ENCODE data around the gene SSNA1.

SSNA1 gene

DNA sequence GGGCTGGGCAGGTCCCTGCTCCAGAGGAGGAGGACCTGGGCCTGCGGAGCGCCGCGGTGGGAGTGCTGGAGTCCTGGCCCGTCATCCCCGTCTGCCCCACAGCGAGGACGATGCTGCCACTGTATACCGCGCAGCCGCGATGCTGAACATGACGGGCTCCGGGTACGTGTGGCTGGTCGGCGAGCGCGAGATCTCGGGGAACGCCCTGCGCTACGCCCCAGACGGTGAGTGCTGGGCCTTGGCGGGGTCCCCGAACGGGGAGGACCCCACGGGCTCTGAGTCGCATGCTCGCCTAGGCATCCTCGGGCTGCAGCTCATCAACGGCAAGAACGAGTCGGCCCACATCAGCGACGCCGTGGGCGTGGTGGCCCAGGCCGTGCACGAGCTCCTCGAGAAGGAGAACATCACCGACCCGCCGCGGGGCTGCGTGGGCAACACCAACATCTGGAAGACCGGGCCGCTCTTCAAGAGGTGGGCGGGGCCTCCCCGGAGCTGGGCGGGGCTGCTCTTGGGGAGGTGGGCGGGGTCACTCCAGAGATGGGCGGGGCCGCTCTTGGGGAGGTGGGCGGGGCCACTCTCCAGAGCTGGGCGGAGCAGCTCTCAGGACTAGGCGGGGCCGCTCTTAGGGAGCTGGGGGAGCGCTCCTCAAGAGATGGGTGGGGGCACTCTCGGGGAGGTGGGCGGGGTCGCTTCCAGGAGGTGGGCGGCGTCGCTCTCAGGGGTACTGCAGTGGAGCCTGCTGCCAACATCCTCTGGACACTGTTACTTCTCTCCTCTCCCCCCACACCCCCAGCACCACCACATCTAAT is 31.7 kb upstream of the SSNA1 start:
- DNase-seq, result no peak

DNA sequence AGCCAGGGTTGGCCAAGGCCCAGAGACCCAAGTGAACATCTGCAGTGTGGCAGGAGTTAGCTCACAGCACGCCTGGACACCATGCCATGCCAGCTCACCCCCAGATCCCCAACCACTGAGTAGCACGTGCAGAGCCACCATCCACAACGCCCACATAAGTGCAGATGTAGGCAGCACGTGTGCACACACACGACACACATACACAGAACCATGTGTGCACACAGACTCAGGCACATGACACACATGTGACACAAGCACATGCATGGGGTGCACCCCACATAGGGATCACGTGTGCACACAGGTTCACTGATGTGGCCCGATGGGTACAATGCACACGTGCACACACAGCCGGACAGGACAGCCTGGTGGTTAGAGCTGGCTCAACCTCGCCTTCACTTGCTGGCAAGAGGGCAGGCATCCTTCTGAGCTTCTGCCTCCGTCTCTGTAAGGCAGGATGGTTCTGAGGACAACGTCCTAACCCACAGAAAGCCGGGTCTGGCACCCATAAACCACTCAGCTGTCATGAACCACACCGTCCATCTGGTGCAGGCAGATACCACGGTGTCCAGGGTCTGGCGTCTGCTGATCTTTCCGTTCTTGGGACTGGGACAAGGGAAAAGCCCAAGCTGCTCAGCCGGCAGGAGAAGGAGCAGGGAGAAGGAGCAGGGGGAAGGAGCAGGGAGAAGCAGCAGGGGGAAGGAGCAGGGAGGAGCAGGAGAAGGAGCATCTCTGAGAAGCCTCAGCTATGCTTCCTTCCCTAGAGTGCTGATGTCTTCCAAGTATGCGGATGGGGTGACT is 30.7 kb upstream of the SSNA1 start:
- DNase-seq, result no peak

DNA sequence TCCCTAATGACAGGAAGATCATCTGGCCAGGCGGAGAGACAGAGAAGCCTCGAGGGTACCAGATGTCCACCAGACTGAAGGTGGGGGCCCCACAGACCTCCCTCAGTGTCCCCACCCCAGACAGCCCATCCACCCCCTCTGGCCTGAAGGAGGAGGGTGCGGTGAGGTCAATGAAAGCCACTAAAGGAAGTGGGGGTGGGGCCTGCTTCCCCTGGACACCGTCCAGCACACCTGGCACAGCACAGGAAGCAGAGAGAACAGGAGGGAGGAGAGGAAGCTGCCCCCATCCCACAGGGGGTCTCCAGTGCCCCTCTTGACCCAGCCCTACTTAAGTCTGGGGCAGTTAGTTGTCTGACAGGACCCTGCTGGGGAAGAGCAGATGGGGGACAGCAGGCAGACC is 29.9 kb upstream of the SSNA1 start:
- no peak for DNase-seq

DNA sequence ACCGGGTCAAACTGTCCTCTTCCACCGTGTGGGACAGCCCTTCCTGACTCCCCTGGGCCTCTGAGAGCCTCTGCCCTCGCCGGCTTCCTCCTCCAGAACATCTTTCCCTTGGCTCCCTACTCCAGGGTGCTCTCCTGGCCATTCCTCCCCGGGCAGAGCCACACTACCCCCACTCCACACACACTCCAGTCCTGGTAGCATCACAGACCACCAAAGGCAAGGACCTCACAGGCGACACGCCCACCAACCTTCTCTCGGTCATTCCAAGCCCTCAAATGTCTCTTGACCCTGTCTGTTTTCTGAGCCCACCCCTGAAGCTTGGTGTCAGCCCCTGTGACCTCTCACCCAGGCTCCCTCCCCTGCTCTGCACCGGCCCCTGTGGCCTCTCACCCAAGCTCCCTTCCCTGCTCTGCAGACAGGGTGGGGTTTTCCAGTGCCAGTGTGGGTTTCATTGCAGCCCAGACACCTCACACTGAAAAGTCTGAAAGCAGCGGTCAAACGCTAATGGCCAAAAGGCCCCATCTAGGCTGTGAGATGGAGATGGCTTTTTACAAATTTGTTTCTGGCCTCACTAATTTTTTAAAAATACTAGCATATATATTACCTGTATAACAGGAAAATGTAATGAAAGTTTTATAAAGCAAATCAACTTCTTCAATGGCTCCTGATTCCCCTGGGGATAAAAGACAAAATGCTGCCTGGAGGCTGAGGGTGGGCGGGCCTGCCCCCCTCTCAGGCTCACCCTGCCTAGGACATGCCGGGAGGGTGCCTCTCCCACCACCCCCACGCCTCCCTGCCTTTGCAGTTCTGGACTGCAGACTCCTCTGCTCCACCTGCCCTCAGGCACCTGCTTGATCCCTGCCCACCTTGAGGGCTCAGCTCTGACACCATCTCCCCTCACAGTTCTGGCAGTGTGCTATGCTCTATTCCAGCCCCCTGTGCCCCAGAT is 29.1 kb upstream of the SSNA1 start:
- DNase-seq, result no peak

DNA sequence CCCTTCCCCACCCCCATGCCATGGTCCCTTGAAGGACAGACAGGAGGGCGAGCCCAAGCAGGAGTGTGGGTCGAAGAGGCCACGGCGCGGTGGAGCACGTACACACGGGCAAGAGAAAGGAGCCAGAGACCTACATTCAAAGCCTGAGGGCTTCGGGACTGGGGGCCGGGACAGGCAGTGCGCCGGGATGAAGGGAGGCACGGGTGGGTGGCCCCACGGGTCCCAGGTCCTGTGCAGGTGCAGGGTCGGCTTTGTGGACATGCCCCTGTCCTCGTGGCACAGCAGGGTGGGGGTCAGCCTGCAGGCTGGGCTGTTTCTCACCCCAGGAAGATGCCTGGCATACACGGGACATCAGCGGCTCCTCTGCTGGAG is 28.4 kb upstream of the SSNA1 start:
- DNase-seq, result no peak

DNA sequence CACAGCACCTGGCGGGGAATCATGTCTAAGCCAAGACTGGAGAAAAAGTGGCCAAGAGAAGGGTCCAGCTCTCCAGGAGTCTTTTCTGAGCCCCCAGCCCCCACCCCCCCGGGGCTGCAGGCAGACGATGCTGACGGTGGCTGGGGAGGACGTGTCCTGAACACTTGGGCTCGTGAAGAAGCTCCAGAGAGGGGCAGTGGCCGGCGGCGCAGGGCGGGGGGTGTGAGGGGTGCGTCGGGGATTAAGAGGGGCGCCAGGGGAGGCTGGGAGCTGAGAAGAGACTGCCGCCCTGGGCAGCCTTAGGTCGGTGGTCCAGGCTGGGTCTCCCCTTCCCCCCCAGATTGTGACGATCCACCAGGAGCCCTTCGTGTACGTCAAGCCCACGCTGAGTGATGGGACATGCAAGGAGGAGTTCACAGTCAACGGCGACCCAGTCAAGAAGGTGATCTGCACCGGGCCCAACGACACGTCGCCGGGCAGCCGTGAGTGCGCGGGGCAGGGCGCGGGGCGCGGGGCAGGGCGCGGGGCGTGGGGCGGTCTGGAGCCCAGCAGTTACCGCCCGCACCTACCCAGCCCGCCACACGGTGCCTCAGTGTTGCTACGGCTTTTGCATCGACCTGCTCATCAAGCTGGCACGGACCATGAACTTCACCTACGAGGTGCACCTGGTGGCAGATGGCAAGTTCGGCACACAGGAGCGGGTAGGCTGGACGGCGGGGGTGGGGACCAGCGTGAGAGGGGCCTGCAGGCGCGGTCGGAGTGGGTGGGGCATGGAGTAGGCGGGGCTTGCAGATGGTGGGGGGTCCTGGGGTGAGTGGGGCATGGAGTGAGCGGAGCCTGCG is 27.5 kb upstream of the SSNA1 start:
- peak; percentile 74 for DNase-seq

DNA sequence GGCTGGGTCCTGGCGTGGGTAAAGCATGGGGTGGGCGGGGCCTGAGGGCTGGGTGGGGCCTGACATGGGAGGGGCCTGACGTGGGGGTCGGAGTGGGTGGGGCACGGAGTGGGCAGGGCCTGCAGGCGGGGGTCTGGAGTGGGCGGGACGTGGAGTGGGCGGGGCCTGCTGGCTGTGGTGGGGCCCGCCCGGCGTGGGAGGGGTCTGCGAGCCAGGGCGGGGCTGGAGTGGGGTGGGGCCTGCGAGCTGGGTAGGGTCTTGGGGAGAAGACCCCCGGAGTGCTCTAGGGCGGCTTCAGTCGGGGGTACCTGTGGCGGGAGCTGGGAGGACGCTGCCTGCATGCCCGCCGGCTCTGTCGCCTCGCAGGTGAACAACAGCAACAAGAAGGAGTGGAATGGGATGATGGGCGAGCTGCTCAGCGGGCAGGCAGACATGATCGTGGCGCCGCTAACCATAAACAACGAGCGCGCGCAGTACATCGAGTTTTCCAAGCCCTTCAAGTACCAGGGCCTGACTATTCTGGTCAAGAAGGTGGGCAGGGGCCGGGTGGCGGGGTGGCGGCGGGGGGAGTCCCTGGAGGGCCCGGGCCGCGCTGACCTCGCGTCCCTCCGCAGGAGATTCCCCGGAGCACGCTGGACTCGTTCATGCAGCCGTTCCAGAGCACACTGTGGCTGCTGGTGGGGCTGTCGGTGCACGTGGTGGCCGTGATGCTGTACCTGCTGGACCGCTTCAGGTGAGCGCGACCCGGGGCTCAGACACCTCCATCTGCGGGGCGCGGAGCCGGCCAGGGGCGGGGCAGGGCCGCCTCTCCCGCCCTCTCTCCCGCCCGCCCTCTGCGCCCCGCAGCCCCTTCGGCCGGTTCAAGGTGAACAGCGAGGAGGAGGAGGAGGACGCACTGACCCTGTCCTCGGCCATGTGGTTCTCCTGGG is 26.7 kb upstream of the SSNA1 start:
- DNase-seq, result no peak

DNA sequence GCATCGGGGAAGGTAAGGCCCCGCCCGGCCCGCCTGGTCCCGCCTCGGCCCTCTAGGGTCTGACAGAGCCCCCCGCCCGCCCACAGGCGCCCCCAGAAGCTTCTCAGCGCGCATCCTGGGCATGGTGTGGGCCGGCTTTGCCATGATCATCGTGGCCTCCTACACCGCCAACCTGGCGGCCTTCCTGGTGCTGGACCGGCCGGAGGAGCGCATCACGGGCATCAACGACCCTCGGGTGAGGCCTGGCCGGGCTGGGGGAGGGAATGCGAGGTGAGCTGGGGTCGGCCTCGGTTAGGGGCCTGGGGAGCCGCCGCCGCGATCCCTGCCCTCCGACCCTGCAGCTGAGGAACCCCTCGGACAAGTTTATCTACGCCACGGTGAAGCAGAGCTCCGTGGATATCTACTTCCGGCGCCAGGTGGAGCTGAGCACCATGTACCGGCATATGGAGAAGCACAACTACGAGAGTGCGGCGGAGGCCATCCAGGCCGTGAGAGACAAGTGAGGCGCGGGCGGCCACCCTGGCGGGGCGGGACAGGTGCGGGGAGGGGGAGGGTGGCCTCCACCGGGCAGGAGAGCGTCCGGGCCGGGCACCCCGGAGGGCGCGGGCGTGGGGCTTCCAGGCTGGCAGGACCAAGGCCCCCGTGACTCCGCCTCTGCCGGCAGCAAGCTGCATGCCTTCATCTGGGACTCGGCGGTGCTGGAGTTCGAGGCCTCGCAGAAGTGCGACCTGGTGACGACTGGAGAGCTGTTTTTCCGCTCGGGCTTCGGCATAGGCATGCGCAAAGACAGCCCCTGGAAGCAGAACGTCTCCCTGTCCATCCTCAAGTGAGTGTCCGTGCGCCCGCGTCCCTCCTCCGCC is 25.7 kb upstream of the SSNA1 start:
- DNase-seq, result no peak

DNA sequence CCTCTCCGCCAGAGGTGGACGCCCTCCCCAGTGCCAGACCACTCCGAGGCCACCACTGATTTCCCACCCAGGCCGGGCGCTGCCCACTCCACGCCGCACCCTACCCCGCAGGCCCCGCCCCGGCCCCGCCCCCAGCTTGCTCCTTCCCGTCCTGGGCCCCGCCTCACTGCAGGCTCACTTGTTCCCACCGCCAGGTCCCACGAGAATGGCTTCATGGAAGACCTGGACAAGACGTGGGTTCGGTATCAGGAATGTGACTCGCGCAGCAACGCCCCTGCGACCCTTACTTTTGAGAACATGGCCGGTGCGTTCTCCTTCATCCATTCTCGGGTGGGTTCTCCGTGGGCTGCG is 25.1 kb upstream of the SSNA1 start:
- no peak for DNase-seq

DNA sequence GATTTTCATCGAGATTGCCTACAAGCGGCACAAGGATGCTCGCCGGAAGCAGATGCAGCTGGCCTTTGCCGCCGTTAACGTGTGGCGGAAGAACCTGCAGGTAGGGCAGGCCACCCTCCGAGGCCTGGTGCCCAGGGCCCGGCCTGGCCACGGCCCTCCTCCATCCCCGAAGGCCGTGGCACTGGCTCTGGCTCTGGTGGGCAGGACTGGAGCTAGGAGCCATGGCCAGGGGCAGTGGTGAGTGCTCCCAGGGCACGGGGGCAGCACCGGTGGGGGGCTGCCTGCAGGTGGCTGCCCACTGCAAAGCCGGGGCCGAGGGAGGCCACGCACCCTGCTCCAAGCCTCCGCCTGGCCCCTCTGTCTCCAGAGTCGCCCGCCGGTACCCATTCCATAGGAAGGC is 24.7 kb upstream of the SSNA1 start:
- DNase-seq, result no peak

DNA sequence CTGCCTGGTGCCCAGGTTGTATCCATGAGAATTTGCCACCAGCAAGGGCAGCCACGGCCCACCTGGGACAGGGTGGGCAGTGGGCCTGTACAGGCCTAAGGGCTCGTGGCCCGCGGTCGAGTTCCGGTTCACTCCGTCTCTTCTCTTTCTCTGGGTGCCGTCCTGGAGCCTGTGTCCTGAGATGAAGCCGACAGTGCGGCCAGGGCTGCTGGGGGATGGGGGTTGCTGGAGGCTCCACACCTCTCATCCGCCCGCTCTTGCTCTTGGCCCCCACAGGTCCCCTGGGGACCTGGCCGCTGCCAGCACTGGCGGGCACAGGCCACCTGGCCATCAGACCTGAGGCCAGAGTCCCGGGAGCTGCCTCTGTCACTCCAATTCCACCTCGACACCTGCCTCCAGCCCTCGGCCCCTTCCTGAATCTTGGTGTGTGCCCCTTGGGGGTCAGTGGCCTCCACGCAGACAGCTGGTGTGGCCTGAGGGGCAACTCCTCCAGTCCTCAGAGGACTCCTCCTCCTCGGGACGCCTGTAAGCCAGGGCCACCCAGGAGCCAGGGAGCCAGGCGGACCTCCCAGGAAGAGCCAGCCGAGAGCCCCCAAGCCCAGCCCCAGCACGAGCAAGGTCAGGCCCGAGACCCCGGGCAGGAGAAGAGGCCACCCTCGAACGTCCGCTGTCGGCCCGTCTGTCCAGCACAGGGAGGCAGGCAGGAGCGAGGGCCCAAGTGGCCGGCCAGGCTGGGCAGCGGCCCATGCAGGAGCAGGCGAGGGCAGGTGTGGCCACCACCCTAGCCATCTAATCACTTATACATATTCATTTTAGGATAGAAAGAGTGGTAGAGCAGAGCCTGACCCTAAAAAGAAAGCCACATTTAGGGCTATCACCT is 23.9 kb upstream of the SSNA1 start:
- DNase-seq, result no peak

DNA sequence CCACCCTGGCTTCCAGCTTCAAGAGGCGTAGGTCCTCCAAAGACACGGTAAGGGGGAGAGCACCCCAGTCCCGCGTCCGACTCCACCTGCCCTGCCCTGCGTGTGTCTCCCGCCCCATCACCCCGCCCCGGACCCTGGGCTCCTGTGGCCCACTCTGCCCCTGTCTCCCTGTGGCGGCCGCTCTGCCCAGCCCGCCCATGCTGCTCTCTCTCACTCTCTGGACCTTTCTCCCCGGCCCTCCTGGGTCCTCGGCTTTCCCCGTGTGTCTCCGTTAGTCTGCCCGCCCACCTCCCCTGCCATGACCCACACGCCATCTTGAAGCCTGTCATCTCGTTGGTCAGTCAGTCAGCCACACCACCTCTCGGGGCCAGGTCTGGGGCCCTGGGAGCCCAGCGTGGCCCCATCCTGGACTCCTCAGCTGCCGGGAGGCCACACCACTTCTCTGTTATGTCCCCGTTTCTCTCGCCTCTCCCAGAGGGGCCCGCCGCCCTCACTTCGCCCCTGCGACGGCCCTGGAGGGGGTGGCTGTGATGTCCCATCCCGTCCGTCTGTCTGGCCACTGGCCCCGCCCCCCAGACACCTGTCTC is 23.1 kb upstream of the SSNA1 start:
- DNase-seq, result no peak

DNA sequence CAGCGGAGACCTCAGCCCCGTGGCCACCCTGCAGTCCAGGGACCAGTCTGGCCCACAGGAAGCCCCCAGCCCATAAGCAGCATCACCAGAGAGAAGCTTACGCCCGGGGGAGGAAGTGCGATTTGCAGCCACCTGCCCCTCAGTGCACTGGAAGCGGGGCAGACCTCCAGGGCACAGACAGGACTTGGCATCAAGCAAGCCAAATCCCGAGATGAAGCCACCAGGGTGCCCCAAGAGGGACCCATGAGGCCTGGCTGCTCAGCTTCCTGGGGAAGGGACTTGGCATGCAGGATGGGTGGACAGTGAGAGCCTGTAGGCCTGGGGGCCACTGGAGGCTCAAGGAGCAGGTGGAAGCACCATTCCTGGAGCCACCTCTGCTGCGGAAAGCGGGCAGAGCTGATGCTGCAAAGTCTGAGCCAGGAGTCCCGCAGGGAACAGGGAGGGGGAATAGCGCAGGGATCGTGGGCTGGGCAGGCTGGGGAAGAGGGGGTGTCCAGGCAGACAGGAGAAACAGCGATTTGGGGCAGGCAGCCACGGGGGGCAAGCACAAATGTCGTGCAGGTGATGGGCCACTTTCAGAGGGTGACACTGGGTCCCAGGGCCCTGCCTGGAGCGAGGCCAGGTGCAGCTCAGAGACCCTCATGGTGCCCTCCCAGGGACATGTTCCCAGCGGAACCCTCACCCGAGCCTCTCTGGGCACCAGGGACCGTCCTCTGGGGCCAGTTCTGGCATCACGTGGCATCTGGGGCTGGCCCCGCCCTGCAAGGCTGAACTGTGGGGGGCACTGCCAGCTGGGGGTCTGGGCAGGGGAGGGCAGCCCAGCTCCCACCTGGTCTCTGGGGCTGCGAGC is 21.9 kb upstream of the SSNA1 start:
- no peak for DNase-seq

DNA sequence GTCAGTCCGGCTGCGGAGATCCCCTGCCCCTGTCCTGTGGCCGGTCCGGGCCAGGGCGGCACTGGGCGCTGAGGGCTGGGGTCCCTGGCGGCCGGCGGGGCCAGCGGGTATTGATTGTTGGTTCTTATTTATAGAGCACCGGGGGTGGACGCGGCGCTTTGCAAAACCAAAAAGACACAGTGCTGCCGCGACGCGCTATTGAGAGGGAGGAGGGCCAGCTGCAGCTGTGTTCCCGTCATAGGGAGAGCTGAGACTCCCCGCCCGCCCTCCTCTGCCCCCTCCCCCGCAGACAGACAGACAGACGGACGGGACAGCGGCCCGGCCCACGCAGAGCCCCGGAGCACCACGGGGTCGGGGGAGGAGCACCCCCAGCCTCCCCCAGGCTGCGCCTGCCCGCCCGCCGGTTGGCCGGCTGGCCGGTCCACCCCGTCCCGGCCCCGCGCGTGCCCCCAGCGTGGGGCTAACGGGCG is 21.2 kb upstream of the SSNA1 start:
- DNase-seq, result peak; percentile 17

DNA sequence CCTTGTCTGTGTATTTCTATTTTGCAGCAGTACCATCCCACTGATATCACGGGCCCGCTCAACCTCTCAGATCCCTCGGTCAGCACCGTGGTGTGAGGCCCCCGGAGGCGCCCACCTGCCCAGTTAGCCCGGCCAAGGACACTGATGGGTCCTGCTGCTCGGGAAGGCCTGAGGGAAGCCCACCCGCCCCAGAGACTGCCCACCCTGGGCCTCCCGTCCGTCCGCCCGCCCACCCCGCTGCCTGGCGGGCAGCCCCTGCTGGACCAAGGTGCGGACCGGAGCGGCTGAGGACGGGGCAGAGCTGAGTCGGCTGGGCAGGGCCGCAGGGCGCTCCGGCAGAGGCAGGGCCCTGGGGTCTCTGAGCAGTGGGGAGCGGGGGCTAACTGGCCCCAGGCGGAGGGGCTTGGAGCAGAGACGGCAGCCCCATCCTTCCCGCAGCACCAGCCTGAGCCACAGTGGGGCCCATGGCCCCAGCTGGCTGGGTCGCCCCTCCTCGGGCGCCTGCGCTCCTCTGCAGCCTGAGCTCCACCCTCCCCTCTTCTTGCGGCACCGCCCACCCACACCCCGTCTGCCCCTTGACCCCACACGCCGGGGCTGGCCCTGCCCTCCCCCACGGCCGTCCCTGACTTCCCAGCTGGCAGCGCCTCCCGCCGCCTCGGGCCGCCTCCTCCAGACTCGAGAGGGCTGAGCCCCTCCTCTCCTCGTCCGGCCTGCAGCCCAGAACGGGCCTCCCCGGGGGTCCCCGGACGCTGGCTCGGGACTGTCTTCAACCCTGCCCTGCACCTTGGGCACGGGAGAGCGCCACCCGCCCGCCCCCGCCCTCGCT is 20.5 kb upstream of the SSNA1 start:
- DNase-seq, result peak; percentile 51

DNA sequence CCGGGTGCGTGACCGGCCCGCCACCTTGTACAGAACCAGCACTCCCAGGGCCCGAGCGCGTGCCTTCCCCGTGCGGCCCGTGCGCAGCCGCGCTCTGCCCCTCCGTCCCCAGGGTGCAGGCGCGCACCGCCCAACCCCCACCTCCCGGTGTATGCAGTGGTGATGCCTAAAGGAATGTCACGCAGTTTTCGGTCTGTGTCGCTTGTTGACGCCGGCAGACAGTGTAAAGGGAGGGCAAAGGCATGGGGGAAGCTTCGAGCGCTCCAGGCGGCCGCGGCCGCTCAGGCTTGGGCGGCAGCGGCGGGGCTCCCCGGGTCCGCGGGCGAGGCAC is 19.9 kb upstream of the SSNA1 start:
- DNase-seq, result peak; percentile 44

Data from NCI-H345 (cell line).